GM19397 (cell line): ENCODE measurements around the gene ZFYVE19.

Experiments used
- ATAC-seq: cut with Tn5 transposase; IDR thresholded peaks from one replicate; pipeline ENCODE4 v1.9.1; 2021; ENCODE audit warnings: mild to moderate bottlenecking, moderate library complexity; ENCODE audit not compliant: unreplicated experiment

ZFYVE19 gene

GRCh38 chr15:40812721-40813425 is 6.0 kb downstream of the ZFYVE19 start:
- ATAC-seq = no peak

DNA sequence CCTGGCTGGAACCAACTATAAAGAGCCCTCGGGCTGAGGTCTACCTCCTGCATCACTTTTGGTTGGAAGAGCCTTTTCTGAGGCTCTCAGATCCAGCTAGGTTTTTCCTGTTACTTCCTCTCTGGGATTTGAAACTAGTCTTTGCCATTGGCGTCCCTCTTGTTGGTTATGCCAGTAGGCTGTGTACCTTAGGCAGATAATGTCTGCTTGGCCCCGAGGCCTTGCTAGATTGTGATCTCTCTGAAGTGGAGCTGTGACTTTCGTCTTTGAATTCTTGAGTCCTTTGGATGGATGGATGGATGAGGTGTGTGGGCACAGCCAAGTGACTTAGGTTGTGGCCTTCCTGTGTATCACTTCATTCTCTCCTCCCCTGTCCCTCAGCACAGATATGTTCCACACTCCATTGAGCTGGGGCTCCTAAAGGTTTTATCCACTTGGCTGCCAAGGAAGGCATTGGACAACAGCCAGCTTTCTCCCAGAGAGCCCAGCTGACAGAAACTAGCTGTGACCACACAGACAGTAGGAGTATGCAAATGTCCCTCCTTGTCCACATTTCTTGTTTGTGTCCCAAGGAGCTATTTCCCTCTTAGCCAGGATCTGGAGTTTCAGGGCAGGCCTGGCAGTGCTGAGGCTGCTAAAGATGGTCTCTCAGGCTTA is 8.3 kb downstream of the ZFYVE19 start:
- no peak for ATAC-seq

DNA sequence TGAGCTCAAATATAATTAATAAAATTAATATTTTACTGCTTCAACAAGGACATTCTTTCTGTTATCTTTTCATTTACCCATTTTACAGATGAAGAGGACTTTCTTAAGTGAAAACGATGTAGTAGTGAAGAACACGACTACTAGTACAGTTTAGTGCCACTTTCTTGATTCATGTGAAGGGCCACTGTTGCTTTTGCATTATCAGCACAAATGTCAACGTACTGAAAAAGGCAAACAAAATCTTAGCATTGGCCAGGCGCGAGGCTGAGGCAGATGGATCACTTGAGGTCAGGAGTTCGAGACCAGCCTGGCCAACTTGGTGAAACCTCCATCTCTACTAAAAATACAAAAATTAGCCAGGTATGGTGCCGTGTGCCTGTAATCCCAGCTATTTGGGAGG is 12.2 kb downstream of the ZFYVE19 start:
- ATAC-seq = no peak

GRCh38 chr15:40821195-40821594 is 14.3 kb downstream of the ZFYVE19 start:
- no peak for ATAC-seq

DNA sequence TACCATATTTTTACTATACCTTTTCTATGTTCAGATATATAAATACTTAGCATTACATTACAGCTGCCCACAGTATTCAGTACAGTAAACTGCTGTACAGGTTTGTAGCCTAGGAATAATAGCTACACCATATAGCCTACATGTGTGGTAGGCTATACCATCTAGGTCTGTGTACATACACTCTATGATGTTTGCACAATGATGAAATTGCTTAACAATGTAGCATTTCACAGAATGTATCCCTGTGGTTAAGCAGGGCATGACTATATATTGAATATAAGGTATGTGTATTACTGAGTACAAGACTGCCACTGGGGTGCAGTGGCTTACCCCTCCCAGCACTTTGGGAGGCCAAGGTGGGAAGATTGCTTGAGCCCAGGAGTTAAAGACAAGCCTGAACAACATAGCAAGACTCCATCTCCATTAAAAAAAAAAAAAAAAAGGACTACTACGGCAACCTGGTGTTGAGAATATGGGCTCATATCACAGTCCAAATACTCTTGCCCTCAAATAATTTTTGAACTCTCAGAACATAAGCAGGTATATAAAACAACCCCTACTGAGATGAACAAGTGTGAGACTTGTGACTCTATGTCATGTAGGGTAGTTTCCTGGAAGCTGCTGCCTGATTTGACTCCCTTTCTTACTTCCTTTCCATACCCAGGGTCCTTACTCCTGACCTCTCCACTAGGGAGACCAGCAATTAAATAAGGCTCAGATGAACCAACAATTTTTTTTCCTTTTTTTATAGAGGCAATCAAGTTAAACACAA is 16.9 kb downstream of the ZFYVE19 start:
- ATAC-seq = no peak

DNA sequence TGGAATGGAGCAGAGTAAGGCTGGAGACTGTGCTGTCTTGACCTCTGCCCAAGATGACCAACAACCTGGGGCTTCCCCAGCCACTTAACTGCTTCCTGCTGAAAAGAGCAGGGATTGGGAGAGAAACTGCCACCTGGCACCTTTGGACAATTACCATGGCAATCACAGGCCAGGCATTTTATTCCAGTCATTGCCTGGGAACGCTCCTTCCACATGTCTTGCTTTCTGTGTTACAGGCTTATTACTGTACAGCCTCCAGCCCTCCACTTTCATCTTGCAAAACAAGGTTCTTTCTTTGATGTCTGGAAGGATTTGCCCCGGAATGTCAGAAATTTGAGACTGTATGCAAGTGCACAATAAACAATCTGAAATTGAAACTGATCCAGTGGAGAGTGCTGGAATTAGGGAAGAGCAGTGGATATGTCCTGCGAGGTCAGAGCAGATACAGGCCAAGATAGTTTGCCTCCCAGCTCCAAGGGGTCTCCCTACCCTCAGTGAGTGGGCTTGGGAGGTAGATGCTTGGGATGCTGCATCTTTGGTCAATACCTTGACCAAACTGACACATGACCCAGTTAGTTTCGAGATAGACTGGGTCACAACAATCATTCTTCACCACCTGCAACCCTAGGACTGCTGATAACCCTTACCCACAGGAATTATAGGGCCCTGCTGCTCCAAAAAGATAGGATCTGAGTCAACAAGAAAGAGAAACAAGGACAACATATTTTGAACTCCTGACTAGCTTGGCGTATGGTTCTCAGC is 19.0 kb downstream of the ZFYVE19 start:
- ATAC-seq = no peak

- ATAC-seq = no peak
These were observed 19.7 kb downstream of the ZFYVE19 start for GRCh38 chr15:40826423-40827075.

DNA sequence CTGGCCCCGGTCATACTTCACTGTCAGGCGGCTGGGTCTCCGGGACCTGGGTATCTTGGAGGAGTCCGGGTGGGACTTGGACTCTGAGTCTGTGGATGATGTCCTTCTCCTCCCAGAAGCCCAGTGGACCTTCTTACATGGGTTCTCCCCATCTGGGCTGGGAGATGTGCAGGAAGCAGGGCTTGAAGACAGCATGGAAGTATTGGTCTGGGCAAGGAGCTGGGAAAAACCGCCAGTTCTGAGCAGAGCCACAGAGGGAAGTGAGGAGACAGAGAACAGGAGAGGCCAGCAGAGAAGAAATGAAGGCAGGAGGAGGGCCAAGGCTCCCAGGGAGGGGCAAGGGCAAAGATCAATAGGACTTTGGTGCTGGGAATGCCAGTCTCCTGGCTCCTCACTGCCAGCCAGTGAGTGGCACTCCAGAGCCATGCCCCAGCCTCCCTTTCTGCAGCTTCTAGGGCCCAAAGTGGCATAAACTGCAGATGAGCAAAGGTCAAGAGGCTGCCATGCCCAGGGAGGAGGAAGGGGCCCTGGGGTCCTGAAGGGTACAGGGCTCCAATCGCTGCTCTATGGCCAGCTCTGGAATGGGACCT is 21.7 kb downstream of the ZFYVE19 start, which contains the start of gene PPP1R14D:
Gene PPP1R14D, minus strand, starts transcription at position 262 of the 590 bp plus-strand sequence. Its CDS starts 67 bp downstream, at position 195.
- ATAC-seq = no peak

- ATAC-seq = no peak
These were observed 22.2 kb downstream of the ZFYVE19 start for GRCh38 chr15:40829115-40829514.

GRCh38 chr15:40830884-40831283 is 24.0 kb downstream of the ZFYVE19 start:
- ATAC-seq = no peak

GRCh38 chr15:40831861-40832260 is 25.0 kb downstream of the ZFYVE19 start:
- ATAC-seq = no peak

DNA sequence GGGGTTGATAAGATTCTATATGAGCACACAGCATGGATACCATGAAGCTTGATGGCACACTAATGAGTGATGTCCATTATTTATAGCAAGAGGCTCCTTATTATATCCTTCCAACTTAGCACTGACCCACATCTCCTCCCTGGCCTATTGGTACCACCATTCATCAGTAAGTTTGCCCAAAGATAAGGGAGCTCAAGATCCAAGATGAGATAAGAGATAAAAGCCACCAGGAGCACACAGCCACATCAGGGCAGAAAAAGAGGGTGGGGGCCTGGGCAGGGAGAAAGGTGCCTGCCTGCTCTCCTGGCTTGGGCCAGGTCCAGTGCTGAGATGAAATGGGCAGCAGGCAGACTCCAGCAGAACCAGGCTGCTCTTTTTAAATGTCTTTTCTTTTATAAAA is 26.0 kb downstream of the ZFYVE19 start:
- ATAC-seq = no peak

GRCh38 chr15:40836020-40836419 is 29.1 kb downstream of the ZFYVE19 start:
- no peak for ATAC-seq

DNA sequence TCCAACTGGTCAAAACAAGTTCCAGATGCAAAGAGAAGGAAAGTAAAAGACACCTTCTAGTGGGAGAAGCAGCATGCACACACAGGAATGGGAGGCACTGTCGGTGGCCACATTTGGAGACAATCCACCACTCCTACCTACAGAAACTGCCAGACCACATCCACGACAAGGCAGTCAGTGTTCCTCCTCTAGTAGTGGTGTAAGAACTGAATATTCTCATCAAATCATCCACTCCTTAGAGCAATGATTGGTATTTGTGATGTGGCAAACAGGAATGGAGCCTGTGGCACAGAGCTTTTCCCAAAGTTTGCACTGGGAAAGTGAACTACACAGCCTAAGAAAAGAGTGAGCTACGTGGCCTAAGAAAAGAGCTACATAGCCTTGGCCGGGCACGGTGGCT is 31.9 kb downstream of the ZFYVE19 start:
- ATAC-seq = no peak

GRCh38 chr15:40841741-40842140 is 34.9 kb downstream of the ZFYVE19 start:
- no peak for ATAC-seq

DNA sequence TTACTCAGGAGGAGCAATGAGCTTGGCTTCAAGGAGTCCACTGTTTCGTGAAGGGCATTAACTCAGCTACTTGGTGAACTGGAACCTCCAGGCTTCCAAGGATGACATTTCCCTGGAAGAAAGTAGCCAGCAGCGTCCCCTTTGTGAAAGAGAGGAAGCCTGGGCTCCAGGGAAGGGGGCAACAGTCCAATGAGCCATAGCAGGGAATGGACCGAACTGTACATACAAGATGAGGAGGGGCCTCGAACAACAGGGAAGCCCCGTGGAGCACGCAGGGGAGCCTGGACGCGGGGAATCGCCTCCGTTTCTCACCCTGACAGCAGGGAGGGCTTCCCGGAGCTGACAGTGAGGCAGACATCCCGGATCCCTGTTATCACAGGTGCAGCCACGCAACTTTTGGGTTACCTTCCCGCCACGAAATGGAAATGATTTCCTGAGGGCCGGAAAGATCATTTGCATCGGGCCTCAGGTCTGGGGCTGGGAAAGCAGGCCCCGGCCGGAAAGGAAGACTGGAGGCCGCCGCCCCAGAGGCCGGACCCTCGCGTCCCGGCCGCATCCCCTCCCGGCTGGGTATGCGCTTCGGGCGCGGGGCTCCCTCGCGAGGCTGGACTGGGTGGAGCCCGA is 36.5 kb downstream of the ZFYVE19 start:
- no peak for ATAC-seq

GRCh38 chr15:40843885-40844695 is 37.2 kb downstream of the ZFYVE19 start, which contains the start of gene SPINT1:
SPINT1 (plus strand) TSS chr15:40844048; CDS start chr15:40844555, 507 bp downstream.
- ATAC-seq = no peak

- ATAC-seq = no peak
These were observed 37.8 kb downstream of the ZFYVE19 start for GRCh38 chr15:40844696-40845030.

DNA sequence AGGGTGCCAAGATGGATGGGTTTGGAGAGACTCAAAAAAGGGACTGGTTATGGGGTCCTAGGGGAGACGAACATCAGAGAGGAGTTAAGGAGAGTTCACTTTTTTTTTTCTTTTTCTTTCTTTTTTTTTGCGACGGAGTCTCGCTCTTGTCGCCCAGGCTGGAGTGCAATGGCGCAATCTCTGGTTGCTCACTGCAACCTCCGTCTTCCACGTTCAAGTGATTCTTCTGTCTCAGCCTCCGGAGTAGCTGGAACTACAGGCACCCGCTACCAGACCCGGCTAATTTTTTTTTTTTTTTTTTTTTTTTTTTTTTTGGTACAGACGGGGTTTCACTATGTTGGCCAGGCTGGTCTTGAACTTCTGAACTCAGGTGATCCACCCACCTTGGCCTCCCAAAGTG is 38.1 kb downstream of the ZFYVE19 start:
- ATAC-seq = no peak
